ENCODE measurements around the gene ZSWIM9. TPM values are rescaled to one million over a fixed set of nuclear protein-coding genes. Genes with fewer than 3 reads are reported as not detected.

The ZSWIM9 gene
- total and polyA plus RNA-seq, 12 donors = 3.8 to 8.5 (median 6.5) TPM

DNA sequence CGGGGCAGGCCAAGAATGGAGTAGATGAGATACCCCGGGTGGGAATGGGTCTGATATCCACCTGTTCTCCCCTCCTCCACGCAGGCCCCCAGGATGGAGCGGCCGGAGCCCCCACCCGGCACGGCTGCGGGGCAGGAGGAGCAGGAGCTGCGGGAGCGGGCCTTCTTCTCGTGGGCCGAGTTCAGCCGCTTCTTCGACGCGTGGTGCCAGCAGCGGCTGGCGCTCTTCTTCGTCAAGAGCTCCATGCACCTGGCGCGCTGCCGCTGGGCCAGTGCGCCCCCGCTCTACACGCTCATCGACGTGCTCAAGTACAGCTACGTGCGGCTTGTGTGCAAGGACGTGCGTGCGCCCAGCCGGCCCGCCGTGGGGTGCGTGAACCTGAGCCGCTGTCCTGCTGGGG, 1.2 kb downstream of the ZSWIM9 start:
- ATAC-seq = no peak
- WGBS, 2 donors = 73 to 82% methylated on average over 37 of the region's 37 CpGs

DNA sequence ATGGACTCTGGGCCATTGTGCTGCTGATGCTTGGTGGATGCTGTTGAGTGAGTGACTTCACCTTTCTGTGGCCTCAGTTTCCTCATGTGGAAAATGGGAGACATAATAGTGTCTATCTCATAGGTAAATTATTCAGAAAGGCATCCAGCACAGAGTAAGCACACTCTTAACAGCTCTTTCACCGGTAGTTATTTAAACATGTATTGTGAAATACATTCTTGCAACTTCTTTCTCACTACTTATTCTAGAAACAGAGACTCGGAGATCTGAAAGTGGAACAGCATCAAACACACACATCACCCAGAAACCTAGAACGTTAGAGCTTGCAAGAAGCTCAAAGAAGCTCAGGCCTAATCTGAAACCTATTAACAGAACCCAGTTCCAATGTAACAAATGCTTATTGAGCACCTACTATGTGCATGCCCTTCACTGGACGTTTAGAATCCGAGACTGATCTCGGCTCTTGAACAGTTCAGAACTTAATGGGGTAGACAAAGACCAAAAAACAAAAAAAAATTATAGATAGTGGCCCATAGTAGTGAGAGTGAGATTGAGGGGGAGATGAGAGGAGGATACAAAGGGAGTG, 4.1 kb downstream of the ZSWIM9 start:
- peaks cover 0 to 11% (median 7%) of the 10 kb centered on the region in 9 donors for H3K4me1 ChIP-seq
- ATAC-seq (no peak), DNase-seq (no peak)
- TF ChIP-seq, protein P1, sequence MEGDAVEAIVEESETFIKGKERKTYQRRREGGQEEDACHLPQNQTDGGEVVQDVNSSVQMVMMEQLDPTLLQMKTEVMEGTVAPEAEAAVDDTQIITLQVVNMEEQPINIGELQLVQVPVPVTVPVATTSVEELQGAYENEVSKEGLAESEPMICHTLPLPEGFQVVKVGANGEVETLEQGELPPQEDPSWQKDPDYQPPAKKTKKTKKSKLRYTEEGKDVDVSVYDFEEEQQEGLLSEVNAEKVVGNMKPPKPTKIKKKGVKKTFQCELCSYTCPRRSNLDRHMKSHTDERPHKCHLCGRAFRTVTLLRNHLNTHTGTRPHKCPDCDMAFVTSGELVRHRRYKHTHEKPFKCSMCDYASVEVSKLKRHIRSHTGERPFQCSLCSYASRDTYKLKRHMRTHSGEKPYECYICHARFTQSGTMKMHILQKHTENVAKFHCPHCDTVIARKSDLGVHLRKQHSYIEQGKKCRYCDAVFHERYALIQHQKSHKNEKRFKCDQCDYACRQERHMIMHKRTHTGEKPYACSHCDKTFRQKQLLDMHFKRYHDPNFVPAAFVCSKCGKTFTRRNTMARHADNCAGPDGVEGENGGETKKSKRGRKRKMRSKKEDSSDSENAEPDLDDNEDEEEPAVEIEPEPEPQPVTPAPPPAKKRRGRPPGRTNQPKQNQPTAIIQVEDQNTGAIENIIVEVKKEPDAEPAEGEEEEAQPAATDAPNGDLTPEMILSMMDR (IDR thresholded peaks at IDR 0.05) = no peak
- H3K27me3 ChIP-seq = no peaks in the 10 kb centered on the region
- H3K27ac ChIP-seq = no peak overlapping the region
- WGBS, 2 donors = 82 to 91% methylated on average over 6 of the region's 6 CpGs
- no peak overlapping the region for H3K4me3 ChIP-seq
- H3K9me3 ChIP-seq = no peaks in the 10 kb centered on the region
- intact Hi-C loops (cut with DNase I) = loop anchor here in 1 of 10 donors (5.0 kb wide), 1 partner anchor 83 kb away; the partner anchor contains the start of gene CARD8
- H3K36me3 ChIP-seq = peaks cover 0 to 51% (median 8%) of the 10 kb centered on the region in 9 donors

More for the DNA sequence above, 1.2 kb downstream of the ZSWIM9 start:
- peaks cover 0 to 16% (median 11%) of the 10 kb centered on the region in 9 donors for H3K4me1 ChIP-seq
- no peak for DNase-seq
- H3K27ac ChIP-seq = no peak overlapping the region
- H3K9me3 ChIP-seq = no peaks in the 10 kb centered on the region
- peak overlapping the region in 1 of 10 donors; percentile 80 for H3K4me3 ChIP-seq
- intact Hi-C loops (cut with DNase I) = loop anchor here in 1 of 10 donors (5.0 kb wide), 1 partner anchor 86 kb away; the partner anchor contains the start of gene CARD8
- no peaks in the 10 kb centered on the region for H3K27me3 ChIP-seq
- TF ChIP-seq, protein P1 (IDR thresholded peaks at IDR 0.05) = no peak
- peaks cover 0 to 47% (median 8%) of the 10 kb centered on the region in 9 donors for H3K36me3 ChIP-seq

DNA sequence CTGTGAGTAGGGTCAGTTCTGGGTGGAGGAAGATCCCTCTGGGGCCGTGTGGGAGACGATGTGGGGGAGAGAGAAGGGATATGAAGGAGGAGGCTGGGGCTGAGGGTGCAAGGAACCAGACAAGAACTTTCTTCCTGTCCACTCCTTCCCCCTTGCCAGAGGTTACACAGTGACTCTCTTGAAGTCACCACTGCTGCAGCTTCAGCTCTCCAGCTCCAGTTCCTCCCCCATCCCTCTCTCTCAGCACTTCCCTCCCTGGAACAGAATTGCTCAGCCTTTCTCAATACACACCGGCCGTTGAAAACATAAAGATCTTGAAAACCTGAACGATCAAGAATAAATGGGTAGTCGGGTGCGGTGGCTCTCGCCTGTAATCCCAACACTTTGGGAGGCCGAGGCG, 5.1 kb downstream of the ZSWIM9 start:
- Histone ChIP-seq H3K4me3 (no peak overlapping the region), H3K9me3 (peaks cover 0 to 3% (median 0%) of the 10 kb centered on the region in 11 donors), H3K36me3 (peaks cover 0 to 61% (median 8%) of the 10 kb centered on the region in 9 donors), H3K27me3 (no peaks in the 10 kb centered on the region), H3K27ac (no peak overlapping the region), H3K4me1 (peaks cover 0 to 11% (median 7%) of the 10 kb centered on the region in 9 donors)
- no peak for ATAC-seq
- DNase-seq = no peak
- TF ChIP-seq, protein P1 (IDR thresholded peaks at IDR 0.05) = no peak
- intact Hi-C loops (cut with DNase I) = no loop called here
- 87% methylated on average over 10 of the region's 10 CpGs for WGBS, 2 donors

DNA sequence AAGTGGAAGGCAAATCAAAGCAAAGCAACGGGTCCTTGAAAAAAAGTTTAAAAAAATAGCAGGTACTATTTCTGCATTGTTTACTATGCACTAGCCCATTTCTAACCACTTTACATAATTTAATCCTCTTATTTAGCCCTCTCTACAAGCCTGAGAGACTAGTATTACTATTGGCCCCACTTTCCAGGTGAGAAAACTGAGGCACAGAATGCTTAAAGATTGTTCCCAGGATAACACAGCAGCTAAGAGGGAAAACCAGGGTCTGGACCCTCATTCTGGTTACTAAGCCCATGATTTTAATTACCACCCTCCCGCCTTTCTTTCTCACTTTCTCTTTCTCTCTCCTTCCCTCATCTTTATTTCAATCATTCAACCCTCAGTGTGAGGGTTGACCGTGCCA, 5.7 kb downstream of the ZSWIM9 start:
- TF ChIP-seq, protein P1 (IDR thresholded peaks at IDR 0.05) = no peak
- no peak for ATAC-seq
- peaks cover 0 to 5% (median 4%) of the 10 kb centered on the region in 9 donors for H3K4me1 ChIP-seq
- intact Hi-C loops (cut with DNase I) = no loop called here
- no peak for DNase-seq
- peaks cover 0 to 9% (median 2%) of the 10 kb centered on the region in 11 donors for H3K9me3 ChIP-seq
- H3K27ac ChIP-seq = no peak overlapping the region
- 86 to 99% methylated on average over 3 of the region's 3 CpGs for WGBS, 2 donors
- H3K4me3 ChIP-seq = no peak overlapping the region
- no peaks in the 10 kb centered on the region for H3K27me3 ChIP-seq
- H3K36me3 ChIP-seq = peaks cover 0 to 61% (median 8%) of the 10 kb centered on the region in 9 donors

Measured in heart right ventricle (tissue), 16 donors.